HS-5 (cell line): Measurements from ENCODE around the gene DNAI2.

Experiments used
- DNase-seq: peaks from one replicate; pipeline ENCODE4 v3.0.0-alpha.2; 2012; ENCODE audit warnings: low read depth

Gene DNAI2, protein sequence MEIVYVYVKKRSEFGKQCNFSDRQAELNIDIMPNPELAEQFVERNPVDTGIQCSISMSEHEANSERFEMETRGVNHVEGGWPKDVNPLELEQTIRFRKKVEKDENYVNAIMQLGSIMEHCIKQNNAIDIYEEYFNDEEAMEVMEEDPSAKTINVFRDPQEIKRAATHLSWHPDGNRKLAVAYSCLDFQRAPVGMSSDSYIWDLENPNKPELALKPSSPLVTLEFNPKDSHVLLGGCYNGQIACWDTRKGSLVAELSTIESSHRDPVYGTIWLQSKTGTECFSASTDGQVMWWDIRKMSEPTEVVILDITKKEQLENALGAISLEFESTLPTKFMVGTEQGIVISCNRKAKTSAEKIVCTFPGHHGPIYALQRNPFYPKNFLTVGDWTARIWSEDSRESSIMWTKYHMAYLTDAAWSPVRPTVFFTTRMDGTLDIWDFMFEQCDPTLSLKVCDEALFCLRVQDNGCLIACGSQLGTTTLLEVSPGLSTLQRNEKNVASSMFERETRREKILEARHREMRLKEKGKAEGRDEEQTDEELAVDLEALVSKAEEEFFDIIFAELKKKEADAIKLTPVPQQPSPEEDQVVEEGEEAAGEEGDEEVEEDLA

GRCh38 chr17:74274060-74274708 is at the start of gene DNAI2:
Gene DNAI2, plus strand, starts transcription at chr17:74274234. Its CDS starts 7,584 bp downstream, at chr17:74281818.
- no peak for DNase-seq

DNA sequence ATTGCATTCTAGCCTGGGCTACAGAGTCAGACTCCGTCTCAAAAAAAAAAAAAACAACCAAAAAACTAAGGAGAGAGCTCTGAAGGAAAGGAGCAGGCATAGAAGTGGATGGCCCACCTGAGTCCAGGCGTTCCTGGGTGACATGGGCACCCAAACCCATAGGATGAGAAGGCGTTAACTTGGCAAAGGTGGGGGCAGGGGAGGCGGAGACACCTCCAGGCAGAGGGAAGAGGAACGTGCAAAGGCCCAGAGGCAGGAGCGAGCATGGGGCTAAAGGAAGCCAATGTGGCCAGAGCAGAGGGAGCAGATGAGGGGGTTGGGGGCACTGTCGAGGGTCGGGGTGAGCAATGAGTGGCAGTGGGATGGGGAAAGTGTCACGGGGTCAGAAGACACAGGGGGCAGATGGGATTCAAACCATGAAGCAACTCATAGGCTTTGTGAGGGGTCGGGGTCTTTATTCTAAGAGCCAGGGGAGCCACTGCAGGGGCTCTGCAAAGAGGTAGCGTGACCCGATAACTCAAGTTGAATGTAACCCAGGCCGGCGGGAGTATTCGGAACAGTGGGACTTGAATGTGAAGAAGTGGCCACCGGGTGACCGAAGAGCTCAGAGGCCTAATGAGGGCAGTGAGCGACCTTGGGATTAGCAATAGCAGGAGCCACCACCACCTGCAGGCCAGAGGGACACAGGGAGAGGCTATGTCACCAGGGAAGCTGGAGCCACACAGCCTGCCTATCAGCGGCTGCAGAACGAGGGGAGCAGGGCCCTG is 48.9 kb upstream of the DNAI2 start:
- no peak for DNase-seq

DNA sequence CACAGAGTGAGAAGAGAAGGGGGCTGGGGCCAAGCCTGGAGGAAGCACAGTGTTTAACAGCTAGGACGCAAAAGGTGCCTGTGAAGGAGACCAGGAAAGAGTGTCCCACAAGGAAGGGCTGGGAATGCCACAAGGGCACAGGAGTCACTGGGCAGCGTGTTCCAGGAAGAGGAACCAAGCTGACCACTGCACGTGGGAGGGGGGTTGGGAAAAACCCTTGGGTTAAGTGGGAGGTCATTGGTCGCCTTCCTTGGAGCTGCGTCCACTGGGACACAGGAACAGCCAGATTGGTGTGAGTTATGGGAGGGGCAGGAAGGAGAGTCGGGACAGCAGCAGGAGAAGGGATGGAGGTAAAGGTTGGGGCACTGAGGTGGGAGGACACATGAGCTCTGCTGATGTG is 47.8 kb upstream of the DNAI2 start:
- no peak for DNase-seq

DNA sequence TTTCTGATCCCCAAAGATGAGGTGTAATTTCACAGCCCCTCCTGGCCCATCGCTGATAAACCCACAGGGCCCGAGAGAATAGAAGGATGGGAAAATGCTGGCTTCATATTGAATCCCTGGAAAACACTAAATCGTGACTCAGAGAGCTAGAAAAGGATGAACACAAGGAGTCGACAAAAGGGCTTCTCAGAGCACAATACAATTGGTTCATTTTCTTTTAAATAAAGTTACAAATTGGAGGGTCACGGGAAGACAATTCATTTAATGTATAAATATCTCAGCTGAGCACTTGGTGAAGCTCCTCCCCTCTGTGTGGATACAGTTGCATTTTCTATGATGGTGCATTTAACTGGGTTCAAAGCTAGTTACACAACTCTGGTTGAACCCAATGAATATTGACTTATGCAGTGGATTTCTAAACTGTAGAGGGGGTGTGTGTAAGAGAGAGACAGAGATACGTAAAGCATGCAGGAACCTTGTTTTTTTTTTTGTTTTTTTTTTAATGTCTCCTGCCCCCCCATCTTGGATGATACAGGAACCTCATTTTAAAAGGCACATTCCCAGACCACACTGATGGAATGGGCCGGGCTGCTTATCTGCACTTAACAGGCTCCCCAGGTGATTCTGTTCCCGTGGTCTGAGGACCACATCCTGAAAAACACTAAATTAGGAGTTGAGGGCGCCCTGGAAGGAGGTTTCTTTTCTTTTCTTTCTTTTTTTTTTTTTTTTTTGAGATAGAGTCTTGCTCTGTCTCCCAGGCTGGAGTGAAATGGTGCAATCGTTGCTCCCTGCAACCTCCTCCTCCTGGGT is 46.6 kb upstream of the DNAI2 start:
- no peak for DNase-seq

GRCh38 chr17:74228306-74228978 is 45.6 kb upstream of the DNAI2 start:
- DNase-seq, result no peak

DNA sequence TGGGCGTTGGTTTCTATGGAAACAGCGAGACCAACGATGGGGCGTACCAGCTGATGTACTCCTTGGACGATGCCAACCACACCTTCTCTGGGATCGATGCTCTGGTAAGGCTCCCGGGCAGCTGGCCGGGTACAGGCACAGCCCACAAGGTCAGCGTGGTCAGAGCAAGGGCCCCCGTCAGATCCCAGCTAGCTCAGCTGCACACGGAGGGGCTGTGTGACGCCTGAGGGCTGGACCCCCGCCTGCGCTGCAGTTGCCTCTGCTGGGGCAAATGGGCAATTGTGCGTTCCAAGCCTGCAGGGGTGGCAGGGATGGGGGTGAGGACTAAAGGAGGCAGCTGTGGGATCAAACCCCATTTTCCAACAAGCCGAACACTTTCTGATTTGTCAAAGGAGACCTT is 43.1 kb upstream of the DNAI2 start:
- DNase-seq, result no peak

- DNase-seq, result no peak
Measured at GRCh38 chr17:74231928-74232907, 41.8 kb upstream of the DNAI2 start.

GRCh38 chr17:74233937-74234336 is 40.1 kb upstream of the DNAI2 start:
- no peak for DNase-seq

GRCh38 chr17:74234486-74234885 is 39.5 kb upstream of the DNAI2 start:
- DNase-seq, result no peak

GRCh38 chr17:74235040-74235581 is 38.9 kb upstream of the DNAI2 start:
- no peak for DNase-seq

DNA sequence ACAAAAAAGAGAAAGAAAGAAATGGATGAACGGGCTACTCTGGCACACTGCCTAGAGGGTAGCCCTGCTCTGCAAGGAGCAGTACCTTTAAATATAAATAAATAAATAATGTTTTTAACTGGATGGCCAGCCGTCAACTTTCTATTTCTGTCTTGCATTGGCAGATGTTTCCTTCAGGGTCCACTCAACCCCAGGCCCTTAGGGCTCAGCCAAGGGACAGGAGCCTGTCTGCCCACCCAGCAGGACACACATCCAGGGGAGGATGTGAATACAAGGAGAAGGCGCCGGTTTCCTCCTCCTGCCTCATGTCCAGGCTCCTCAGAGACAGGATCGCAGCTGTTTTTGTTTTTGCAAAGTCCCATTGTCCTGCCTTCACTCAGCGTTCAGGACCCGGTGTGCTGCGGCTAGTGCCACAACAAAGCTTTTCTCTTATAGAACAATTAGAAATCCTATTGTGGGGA is 38.1 kb upstream of the DNAI2 start:
- no peak for DNase-seq

GRCh38 chr17:74237321-74237720 is 36.7 kb upstream of the DNAI2 start:
- no peak for DNase-seq

- no peak for DNase-seq
Measured at GRCh38 chr17:74239172-74239571, 34.9 kb upstream of the DNAI2 start.

DNA sequence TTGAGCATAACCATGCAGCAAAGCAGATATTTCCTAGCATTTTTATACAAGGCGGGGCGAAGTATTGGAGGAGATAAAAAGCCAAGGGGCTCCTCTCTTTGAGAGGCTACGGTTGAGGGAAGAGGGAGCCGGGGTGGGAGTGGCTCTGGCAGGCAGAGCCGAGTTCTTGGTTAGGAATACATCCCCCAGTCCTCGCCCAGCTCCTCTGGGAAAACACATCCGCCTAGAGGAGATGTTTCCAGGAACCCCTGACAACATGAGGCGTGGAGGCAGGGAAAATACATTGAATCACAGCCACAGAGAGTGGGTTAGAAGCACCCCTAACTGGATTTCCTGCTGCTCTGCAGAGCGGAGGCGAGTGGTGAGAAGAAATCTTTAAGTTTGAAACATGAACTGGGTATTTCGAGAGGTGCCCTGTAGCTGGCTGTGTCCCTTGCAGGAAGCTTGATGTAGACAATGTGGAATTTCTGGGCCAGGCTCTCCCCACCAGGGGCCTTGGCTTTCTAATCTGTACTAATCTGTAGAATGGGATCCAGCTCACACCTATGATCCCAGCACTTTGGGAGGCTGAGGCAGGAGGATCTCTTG is 33.3 kb upstream of the DNAI2 start:
- no peak for DNase-seq

DNA sequence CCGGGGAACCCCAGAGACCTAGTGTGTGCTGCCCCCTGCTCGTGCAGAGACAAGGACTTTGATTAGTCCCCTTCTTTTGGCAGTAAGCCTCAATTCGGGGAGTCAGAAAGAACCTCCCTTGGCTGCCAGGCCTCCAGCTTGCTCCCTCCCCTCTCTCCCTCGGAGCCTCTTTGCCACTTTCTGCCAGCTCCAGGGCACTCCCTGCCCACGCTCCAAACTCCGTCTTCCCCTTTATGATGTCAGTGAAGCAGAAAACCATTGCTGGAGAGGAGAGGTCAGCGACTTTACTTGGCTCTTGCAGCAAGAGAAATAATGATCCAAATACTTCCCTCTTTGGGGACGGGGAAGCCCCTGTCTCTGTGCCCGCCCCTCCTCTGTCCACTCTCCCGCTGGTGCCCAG is 32.6 kb upstream of the DNAI2 start:
- no peak for DNase-seq

DNA sequence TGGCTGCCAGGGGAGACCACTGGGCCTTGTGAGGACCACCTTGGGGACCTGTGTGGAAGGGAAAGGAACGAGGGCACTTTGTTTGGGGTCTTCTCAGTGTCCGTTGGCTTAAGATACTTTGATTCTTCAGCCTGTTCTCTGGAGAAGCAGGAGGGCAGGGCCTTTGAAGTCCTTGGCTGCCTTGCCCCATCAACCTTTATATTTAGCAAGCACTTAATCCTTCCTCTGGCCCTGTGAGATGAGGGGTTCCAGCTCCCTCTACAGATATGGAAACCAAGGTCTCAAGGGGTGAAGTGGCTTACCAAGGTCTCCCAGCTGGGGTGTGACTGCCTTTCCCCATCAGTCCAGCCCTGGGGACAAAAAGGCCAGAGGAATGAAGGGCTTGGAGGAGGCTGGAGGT is 32.2 kb upstream of the DNAI2 start:
- DNase-seq, result no peak

DNA sequence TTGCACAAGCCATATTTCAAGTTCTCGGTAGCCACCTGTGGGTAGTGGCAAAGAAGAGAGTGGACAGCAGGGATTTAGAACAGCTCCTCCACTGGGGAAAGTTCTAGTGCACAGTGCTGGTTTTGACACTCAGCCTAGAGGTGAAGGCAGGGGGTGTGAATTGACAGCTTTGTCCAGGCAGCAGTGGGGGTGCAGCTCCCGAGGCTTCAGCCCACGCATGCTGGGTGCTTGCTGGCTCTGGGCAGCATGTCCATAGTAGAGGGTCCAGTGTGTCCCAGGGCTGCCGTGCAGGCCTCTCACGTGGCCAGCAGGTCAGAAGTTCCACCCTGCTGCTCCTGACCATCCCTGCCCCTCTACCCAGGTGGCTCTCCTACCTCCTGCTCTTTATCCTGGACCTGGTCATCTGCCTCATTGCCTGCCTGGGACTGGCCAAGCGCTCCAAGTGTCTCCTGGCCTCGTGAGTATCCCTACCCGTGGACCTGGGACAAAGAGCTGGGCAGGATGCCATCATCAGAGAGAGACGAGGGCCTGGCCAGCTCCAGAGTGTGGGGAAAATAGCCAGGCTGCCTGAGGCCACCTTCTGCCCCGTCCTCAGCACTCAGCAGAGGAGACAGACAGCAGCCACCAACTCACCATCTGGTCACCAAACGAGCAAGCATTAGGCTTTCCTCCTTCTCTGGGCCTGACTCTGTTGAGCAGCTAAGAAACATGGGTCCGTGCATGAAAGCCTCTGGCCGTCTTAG is 30.9 kb upstream of the DNAI2 start:
- DNase-seq, result no peak

DNA sequence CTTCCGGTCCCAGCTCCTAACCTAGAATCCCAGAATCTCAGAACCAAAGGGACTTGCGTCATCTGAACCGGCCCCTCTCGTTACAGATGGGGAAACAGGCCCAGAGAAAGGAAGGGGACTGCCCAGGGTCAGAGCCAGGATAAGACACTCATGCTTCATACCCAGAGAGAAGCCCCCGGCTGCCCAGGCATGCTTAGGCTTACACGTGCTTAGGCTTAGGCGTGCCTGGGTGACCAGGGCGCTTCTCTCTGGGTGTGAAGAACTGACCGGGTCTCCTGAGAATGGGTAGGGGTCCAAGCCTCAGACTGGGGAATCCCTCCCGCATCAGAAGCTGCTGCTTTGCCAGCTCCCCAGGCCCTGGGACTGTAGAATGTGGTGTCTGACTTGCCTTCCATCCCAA is 29.9 kb upstream of the DNAI2 start:
- DNase-seq, result no peak
